Osteoblast (primary cell): ENCODE data around the gene HTR4. TPM values are rescaled to one million over a fixed set of nuclear protein-coding genes. Genes with fewer than 3 reads are reported as not detected.

Experiments used
- DNase-seq: peaks from one replicate; pipeline ENCODE4 v3.0.0; 2011; ENCODE audit warnings: low spot score, mixed read lengths; ENCODE audit not compliant: insufficient read length; ENCODE audit errors: missing footprints
- H2AFZ ChIP-seq: 2 replicates; pipeline ENCODE4 v1.6.0; 2011; ENCODE audit warnings: mild to moderate bottlenecking, low read length
- H3K27ac ChIP-seq: 2 replicates; pipeline ENCODE4 v1.5.1; 2011; ENCODE audit warnings: mild to moderate bottlenecking, low read depth, low read length, moderate library complexity
- H3K27me3 ChIP-seq: 2 replicates; pipeline ENCODE4 v1.6.0; 2012; ENCODE audit warnings: mild to moderate bottlenecking, control low read depth, inconsistent platforms, low read length, moderate library complexity; ENCODE audit not compliant: insufficient read depth
- H3K36me3 ChIP-seq: 2 replicates; pipeline ENCODE4 v1.5.1; 2011; ENCODE audit warnings: mild to moderate bottlenecking, low read length, control low read depth, moderate library complexity; ENCODE audit not compliant: insufficient read depth
- H3K4me1 ChIP-seq: 2 replicates; pipeline ENCODE4 v1.5.1; 2011; ENCODE audit warnings: mild to moderate bottlenecking, low read length, control low read depth, moderate library complexity; ENCODE audit not compliant: insufficient read depth
- H3K4me2 ChIP-seq: 2 replicates; pipeline ENCODE4 v1.6.0; 2011; ENCODE audit warnings: mild to moderate bottlenecking, low read length; ENCODE audit not compliant: insufficient read depth
- H3K4me3 ChIP-seq: fragments of 200-600 bp; sonication (generic); 3 replicates; pipeline ENCODE4 v1.5.1; 2012; ENCODE audit warnings: mild to moderate bottlenecking, low read length, inconsistent platforms; ENCODE audit not compliant: insufficient read depth
- H3K79me2 ChIP-seq: 2 replicates; pipeline ENCODE4 v1.6.0; 2012; ENCODE audit warnings: mild to moderate bottlenecking, low read length, control low read depth, inconsistent platforms; ENCODE audit not compliant: insufficient read depth
- H3K9me3 ChIP-seq: 2 replicates; pipeline ENCODE4 v1.5.1; 2011; ENCODE audit warnings: low read depth, low read length, control low read depth
- H4K20me1 ChIP-seq: 2 replicates; pipeline ENCODE4 v1.6.0; 2012; ENCODE audit warnings: mild to moderate bottlenecking, low read length, control low read depth; ENCODE audit not compliant: insufficient read depth
- CTCF ChIP-seq: IDR thresholded peaks from 2 replicates; pipeline ENCODE4 v1.5.1; 2011; ENCODE audit warnings: mild to moderate bottlenecking, low read depth, low read length, moderate library complexity; ENCODE audit errors: extremely low read depth
- total RNA-seq: library from RNA; depleted of rRNA; stranded (reverse); fragments of >200 nt; gene quantifications from 2 replicates; pipeline ENCODE4 v1.2.3, GENCODE V29; 2012

HTR4 gene
- total RNA-seq, 1 donor: not detected

GRCh38 chr5:148687871-148688270 is 33.5 kb upstream of the HTR4 start:
- no peak overlapping the region for H3K4me3 ChIP-seq
- no peak for DNase-seq
- no peaks in the 10 kb centered on the region for H3K27me3 ChIP-seq
- TF ChIP-seq CTCF: no peak
- no peaks in the 10 kb centered on the region for H3K79me2 ChIP-seq
- no peaks in the 10 kb centered on the region for H3K9me3 ChIP-seq
- no peaks in the 10 kb centered on the region for H3K4me1 ChIP-seq
- no peaks in the 10 kb centered on the region for H4K20me1 ChIP-seq
- no peak overlapping the region for H2AFZ ChIP-seq
- no peak overlapping the region for H3K4me2 ChIP-seq
- no peak overlapping the region for H3K27ac ChIP-seq
- no peaks in the 10 kb centered on the region for H3K36me3 ChIP-seq

GRCh38 chr5:148687427-148687826 is 33.1 kb upstream of the HTR4 start:
- H3K4me2 ChIP-seq: no peak overlapping the region
- no peak for DNase-seq
- H3K27ac ChIP-seq: no peak overlapping the region
- H3K79me2 ChIP-seq: no peaks in the 10 kb centered on the region
- peak; percentile 50 for TF ChIP-seq CTCF
- no peaks in the 10 kb centered on the region for H3K36me3 ChIP-seq
- no peak overlapping the region for H3K4me3 ChIP-seq
- no peaks in the 10 kb centered on the region for H4K20me1 ChIP-seq
- no peaks in the 10 kb centered on the region for H3K4me1 ChIP-seq
- H3K27me3 ChIP-seq: no peaks in the 10 kb centered on the region
- no peaks in the 10 kb centered on the region for H3K9me3 ChIP-seq
- no peak overlapping the region for H2AFZ ChIP-seq

- Histone ChIP-seq H2AFZ (no peak overlapping the region), H3K9me3 (no peaks in the 10 kb centered on the region), H3K4me1 (no peaks in the 10 kb centered on the region), H3K4me2 (no peak overlapping the region), H3K27ac (no peak overlapping the region), H3K27me3 (no peaks in the 10 kb centered on the region), H4K20me1 (no peaks in the 10 kb centered on the region), H3K4me3 (no peak overlapping the region), H3K79me2 (no peaks in the 10 kb centered on the region), H3K36me3 (no peaks in the 10 kb centered on the region)
- TF ChIP-seq CTCF: no peak
- DNase-seq: no peak
These were observed 32.3 kb upstream of the HTR4 start for GRCh38 chr5:148686660-148687059.

GRCh38 chr5:148685520-148686134 is 31.3 kb upstream of the HTR4 start:
- no peak overlapping the region for H2AFZ ChIP-seq
- no peaks in the 10 kb centered on the region for H3K79me2 ChIP-seq
- no peaks in the 10 kb centered on the region for H3K9me3 ChIP-seq
- no peaks in the 10 kb centered on the region for H3K4me1 ChIP-seq
- DNase-seq: no peak
- H3K27me3 ChIP-seq: no peaks in the 10 kb centered on the region
- H4K20me1 ChIP-seq: no peaks in the 10 kb centered on the region
- no peak for TF ChIP-seq CTCF
- no peak overlapping the region for H3K4me3 ChIP-seq
- H3K27ac ChIP-seq: no peak overlapping the region
- no peaks in the 10 kb centered on the region for H3K36me3 ChIP-seq
- no peak overlapping the region for H3K4me2 ChIP-seq
